PFSK-1 (cell line): ENCODE data around the gene NID1.

Experiments used
- FOXP2 ChIP-seq: optimal IDR thresholded peaks from 2 replicates; pipeline ENCODE3; 2011; ENCODE audit warnings: borderline replicate concordance, control low read depth, inconsistent platforms; ENCODE audit not compliant: insufficient read depth; ENCODE audit errors: extremely low read length, extremely low read depth
- POLR2AphosphoS5 ChIP-seq: IDR thresholded peaks from 2 replicates; pipeline ENCODE4 v1.6.1; 2012; ENCODE audit warnings: low read depth, mild to moderate bottlenecking, control low read depth, low read length, moderate library complexity
- REST ChIP-seq, 2 experiments: IDR thresholded peaks; 2 replicates each; pipeline versions ENCODE4 v1.6.1 to v1.8.0; 2011 to 2012; ENCODE audit warnings: low read depth in 2 of 2, low read length in 2 of 2, control low read depth in 1 of 2, inconsistent platforms in 1 of 2, mild to moderate bottlenecking in 1 of 2, moderate library complexity in 1 of 2; ENCODE audit not compliant: insufficient read depth in 1 of 2
- SIN3A ChIP-seq: IDR thresholded peaks from 2 replicates; pipeline ENCODE4 v1.6.1; 2012; ENCODE audit warnings: mild to moderate bottlenecking, low read length, moderate library complexity, borderline replicate concordance; ENCODE audit not compliant: insufficient read depth
- TAF1 ChIP-seq: IDR thresholded peaks from 2 replicates; pipeline ENCODE4 v1.6.1; 2012; ENCODE audit warnings: low read length, control low read depth, borderline replicate concordance; ENCODE audit not compliant: insufficient read depth

GRCh38 chr1:236060286-236060685 lies 4.6 kb downstream of the NID1 start:
- no peak for TF ChIP-seq FOXP2
- no peak for TF ChIP-seq POLR2AphosphoS5
- TF ChIP-seq TAF1 = no peak
- no peak for TF ChIP-seq REST (IDR thresholded peaks at IDR 0.05; ENCODE audit: insufficient read depth in 1 of 2, low read depth in 2 of 2, low read length in 2 of 2)
- TF ChIP-seq SIN3A = no peak
